NB4 (cell line): Measurements from ENCODE around the gene FAM186B.

ENCODE experiments used
- MYC ChIP-seq: IDR thresholded peaks from 2 replicates; pipeline ENCODE4 v1.6.1; 2011; ENCODE audit warnings: low read depth, low read length
- POLR2A ChIP-seq: IDR thresholded peaks from 2 replicates; pipeline ENCODE4 v1.6.1; 2011; ENCODE audit warnings: mild to moderate bottlenecking; ENCODE audit not compliant: insufficient read length; ENCODE audit errors: extremely low read depth
- TF ChIP-seq, protein P1 (sequence below): IDR thresholded peaks from one replicate; pipeline ENCODE4 v1.5.1; 2012; ENCODE audit warnings: low read depth, low read length
- TF ChIP-seq, protein P2 (sequence below): IDR thresholded peaks from 2 replicates; pipeline ENCODE4 v1.6.1; 2011; ENCODE audit warnings: low read depth, low read length

DNA sequence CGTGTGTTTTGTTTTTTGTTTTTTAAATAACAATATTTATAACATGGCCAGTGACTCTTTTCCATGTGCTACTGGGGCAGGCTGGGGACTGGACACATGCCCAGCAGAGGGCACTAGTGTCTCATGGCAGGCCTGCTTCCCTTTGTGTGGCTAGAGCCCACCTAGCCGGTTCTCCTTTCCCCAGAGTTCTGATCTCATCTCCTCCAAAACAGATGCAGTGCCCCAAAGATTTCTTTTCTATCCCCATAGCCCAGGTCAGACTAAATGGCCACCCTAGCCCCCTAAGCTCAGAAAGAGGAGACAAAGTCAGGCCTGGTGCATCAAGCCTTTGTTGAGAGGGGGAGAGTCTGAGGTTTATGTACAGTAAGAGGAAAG is 39.2 kb upstream of the FAM186B start:
- TF ChIP-seq POLR2A (no peak), MYC (peak; percentile 69; the same call in 1 of the 2 replicates)
- TF ChIP-seq, protein P1, sequence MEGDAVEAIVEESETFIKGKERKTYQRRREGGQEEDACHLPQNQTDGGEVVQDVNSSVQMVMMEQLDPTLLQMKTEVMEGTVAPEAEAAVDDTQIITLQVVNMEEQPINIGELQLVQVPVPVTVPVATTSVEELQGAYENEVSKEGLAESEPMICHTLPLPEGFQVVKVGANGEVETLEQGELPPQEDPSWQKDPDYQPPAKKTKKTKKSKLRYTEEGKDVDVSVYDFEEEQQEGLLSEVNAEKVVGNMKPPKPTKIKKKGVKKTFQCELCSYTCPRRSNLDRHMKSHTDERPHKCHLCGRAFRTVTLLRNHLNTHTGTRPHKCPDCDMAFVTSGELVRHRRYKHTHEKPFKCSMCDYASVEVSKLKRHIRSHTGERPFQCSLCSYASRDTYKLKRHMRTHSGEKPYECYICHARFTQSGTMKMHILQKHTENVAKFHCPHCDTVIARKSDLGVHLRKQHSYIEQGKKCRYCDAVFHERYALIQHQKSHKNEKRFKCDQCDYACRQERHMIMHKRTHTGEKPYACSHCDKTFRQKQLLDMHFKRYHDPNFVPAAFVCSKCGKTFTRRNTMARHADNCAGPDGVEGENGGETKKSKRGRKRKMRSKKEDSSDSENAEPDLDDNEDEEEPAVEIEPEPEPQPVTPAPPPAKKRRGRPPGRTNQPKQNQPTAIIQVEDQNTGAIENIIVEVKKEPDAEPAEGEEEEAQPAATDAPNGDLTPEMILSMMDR: peak; percentile 97
- TF ChIP-seq, protein P2, sequence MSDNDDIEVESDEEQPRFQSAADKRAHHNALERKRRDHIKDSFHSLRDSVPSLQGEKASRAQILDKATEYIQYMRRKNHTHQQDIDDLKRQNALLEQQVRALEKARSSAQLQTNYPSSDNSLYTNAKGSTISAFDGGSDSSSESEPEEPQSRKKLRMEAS: peak; percentile 88
